ENCODE measurements around the gene DPF1. TPM values are rescaled to one million over a fixed set of nuclear protein-coding genes. Genes with fewer than 3 reads are reported as not detected.

Gene DPF1
- total RNA-seq (2021; fragmentation: NEBNext Ultra II Directional; extraction: Animal tissue kit (Norgen Biotek cat#: 25700)) = 1 to 10 TPM; 3.3 to 6.6 (median 5.7) TPM
- long read RNA-seq, partial matches to known transcripts = 0 of 2 reads
- long read RNA-seq, other reads (novel, unspliced or antisense) = 0 of 2 reads

GRCh38 chr19:38224014-38224862, at the start of gene DPF1:
TSS of gene DPF1 (minus strand) at chr19:38224222. CDS start at chr19:38224142, 80 bp downstream.
- DNase-seq = peak; percentile 70
- TF ChIP-seq CTCF (IDR thresholded peaks at IDR 0.05) = peak; percentile 56
- peaks cover 7% of the 10 kb centered on the region; the same call in 1 of the 2 replicates for H3K36me3 Mint-ChIP-seq (ENCODE audit: low read depth)
- H3K4me1 Mint-ChIP-seq (ENCODE audit: low read depth) = peaks cover 15% of the 10 kb centered on the region
- no peaks in the 10 kb centered on the region for H3K9me3 Mint-ChIP-seq
- H3K27ac Mint-ChIP-seq = peak within 1 kb of the TSS; percentile 73
- H3K27me3 Mint-ChIP-seq (ENCODE audit: insufficient read depth) = peaks cover 2% of the 10 kb centered on the region; the same call in 1 of the 2 replicates
- H3K4me3 Mint-ChIP-seq = peak within 1 kb of the TSS; percentile 77

GRCh38 chr19:38273499-38273898, 49.5 kb upstream of the DPF1 start:
- DNase-seq = no peak
- H3K27ac Mint-ChIP-seq = no peak overlapping the region

GRCh38 chr19:38270587-38271167, 46.7 kb upstream of the DPF1 start:
- no peak for TF ChIP-seq CTCF (IDR thresholded peaks at IDR 0.05)
- H3K4me3 Mint-ChIP-seq = 0 out of 2 replicates have a peak overlapping the region, but pooled peaks have one; percentile 8
- H3K9me3 Mint-ChIP-seq = no peaks in the 10 kb centered on the region
- peak overlapping the region; percentile 73 for H3K27ac Mint-ChIP-seq
- H3K4me1 Mint-ChIP-seq (ENCODE audit: low read depth) = peaks cover 33% of the 10 kb centered on the region
- no peaks in the 10 kb centered on the region for H3K36me3 Mint-ChIP-seq (ENCODE audit: low read depth)
- DNase-seq = peak; percentile 52
- H3K27me3 Mint-ChIP-seq (ENCODE audit: insufficient read depth) = peaks cover 1% of the 10 kb centered on the region; the same call in 1 of the 2 replicates

More at GRCh38 chr19:38273499-38273898, 49.5 kb upstream of the DPF1 start:
- H3K4me3 Mint-ChIP-seq = no peak overlapping the region
- no peaks in the 10 kb centered on the region for H3K36me3 Mint-ChIP-seq (ENCODE audit: low read depth)
- TF ChIP-seq CTCF (IDR thresholded peaks at IDR 0.05) = no peak
- no peaks in the 10 kb centered on the region for H3K9me3 Mint-ChIP-seq
- no peaks in the 10 kb centered on the region for H3K27me3 Mint-ChIP-seq (ENCODE audit: insufficient read depth)
- H3K4me1 Mint-ChIP-seq (ENCODE audit: low read depth) = peaks cover 33% of the 10 kb centered on the region

GRCh38 chr19:38268539-38268938, 44.5 kb upstream of the DPF1 start:
- no peak for DNase-seq
- no peaks in the 10 kb centered on the region for H3K9me3 Mint-ChIP-seq
- no peak overlapping the region for H3K4me3 Mint-ChIP-seq
- no peaks in the 10 kb centered on the region for H3K36me3 Mint-ChIP-seq (ENCODE audit: low read depth)
- no peak overlapping the region for H3K27ac Mint-ChIP-seq
- peaks cover 44% of the 10 kb centered on the region for H3K4me1 Mint-ChIP-seq (ENCODE audit: low read depth)
- TF ChIP-seq CTCF (IDR thresholded peaks at IDR 0.05) = no peak
- peaks cover 3% of the 10 kb centered on the region; the same call in 1 of the 2 replicates for H3K27me3 Mint-ChIP-seq (ENCODE audit: insufficient read depth)

GRCh38 chr19:38267761-38268483, 43.9 kb upstream of the DPF1 start:
- DNase-seq = no peak
- Mint-ChIP-seq H3K4me1 (ENCODE audit: low read depth) (peaks cover 50% of the 10 kb centered on the region), H3K36me3 (ENCODE audit: low read depth) (no peaks in the 10 kb centered on the region), H3K27me3 (ENCODE audit: insufficient read depth) (peaks cover 3% of the 10 kb centered on the region; the same call in 1 of the 2 replicates), H3K9me3 (no peaks in the 10 kb centered on the region), H3K27ac (no peak overlapping the region), H3K4me3 (no peak overlapping the region)
- no peak for TF ChIP-seq CTCF (IDR thresholded peaks at IDR 0.05)
